Upper lobe of left lung (tissue), 4 donors: Measurements from ENCODE around the gene NOTCH1.

Source experiments
- POLR2AphosphoS5 ChIP-seq, 2 donors: sonication (generic); formaldehyde crosslinking; IDR thresholded peaks; one replicate each; pipeline ENCODE4 v1.5.1; 2017; ENCODE audit warnings: antibody characterized with exemption in 2 of 2
- TF ChIP-seq, protein P1 (sequence below), 6 experiments: fragments of 450-650 bp in 4 of 6; fragments of 200-600 bp in 2 of 6; sonication (generic) in 2 of 6; IDR thresholded peaks; one replicate each; pipeline ENCODE4 v1.5.1; 2016 to 2019; ENCODE audit warnings: antibody characterized with exemption in 6 of 6

DNA sequence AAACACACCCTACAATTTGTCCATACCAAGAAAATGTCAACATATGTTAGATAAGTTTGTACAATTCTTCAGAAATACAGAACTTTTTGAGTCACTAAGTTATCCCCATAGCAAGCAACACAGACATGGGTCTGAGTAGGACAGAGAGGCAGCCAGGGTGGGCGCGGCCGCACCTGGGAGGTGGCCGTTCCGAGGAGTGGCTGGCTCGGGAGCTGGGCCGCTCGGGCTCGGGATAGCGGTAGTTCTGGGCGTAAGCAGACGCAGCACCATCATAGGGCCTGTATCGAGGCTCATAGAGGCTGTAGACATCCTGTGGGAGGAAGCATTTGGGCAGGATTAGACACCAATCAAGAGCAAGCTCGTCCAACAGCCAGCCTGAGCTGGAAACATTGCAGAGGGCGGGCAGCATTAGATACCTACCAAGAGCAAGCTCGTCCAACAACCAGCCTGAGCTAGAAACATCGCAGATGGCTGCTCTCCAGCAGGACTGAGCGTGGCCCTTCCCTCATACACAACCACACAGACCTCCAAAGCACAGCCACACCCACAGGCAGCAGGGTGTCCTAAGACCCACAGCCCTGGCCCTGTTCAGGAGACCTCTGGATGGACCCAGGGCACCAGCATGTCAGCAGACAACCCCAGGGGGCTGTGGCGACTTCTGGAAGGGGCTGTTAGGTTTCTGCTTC, 73.9 kb downstream of the NOTCH1 start:
- TF ChIP-seq, protein P1, sequence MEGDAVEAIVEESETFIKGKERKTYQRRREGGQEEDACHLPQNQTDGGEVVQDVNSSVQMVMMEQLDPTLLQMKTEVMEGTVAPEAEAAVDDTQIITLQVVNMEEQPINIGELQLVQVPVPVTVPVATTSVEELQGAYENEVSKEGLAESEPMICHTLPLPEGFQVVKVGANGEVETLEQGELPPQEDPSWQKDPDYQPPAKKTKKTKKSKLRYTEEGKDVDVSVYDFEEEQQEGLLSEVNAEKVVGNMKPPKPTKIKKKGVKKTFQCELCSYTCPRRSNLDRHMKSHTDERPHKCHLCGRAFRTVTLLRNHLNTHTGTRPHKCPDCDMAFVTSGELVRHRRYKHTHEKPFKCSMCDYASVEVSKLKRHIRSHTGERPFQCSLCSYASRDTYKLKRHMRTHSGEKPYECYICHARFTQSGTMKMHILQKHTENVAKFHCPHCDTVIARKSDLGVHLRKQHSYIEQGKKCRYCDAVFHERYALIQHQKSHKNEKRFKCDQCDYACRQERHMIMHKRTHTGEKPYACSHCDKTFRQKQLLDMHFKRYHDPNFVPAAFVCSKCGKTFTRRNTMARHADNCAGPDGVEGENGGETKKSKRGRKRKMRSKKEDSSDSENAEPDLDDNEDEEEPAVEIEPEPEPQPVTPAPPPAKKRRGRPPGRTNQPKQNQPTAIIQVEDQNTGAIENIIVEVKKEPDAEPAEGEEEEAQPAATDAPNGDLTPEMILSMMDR (IDR thresholded peaks at IDR 0.05), result no peak
- no peak for TF ChIP-seq POLR2AphosphoS5 (IDR thresholded peaks at IDR 0.05)
